Stomach (tissue), 9 donors: ENCODE data around the gene PRKCH. TPM values are rescaled to one million over a fixed set of nuclear protein-coding genes. Genes with fewer than 3 reads are reported as not detected.

ENCODE experiments used
- DNase-seq, 2 donors: peaks; one replicate each; pipeline versions ENCODE4 v3.0.0 to v3.0.0-alpha.2; 2013 to 2019
- H3K27ac ChIP-seq, 5 donors: fragments of 200-600 bp in 4 of 5; sonication (generic) in 4 of 5; one replicate each; pipeline ENCODE4 v1.5.1; 2013 to 2019; ENCODE audit warnings: mild to moderate bottlenecking in 1 of 5, moderate library complexity in 1 of 5
- H3K27me3 ChIP-seq, 3 donors: fragments of 200-600 bp; sonication (generic); one replicate each; pipeline ENCODE4 v1.5.1; 2017 to 2019; ENCODE audit warnings: mixed run types in 1 of 3
- H3K36me3 ChIP-seq, 4 donors: fragments of 200-600 bp; sonication (generic); 1 replicate in 3 of 4; 2 replicates in 1 of 4; pipeline ENCODE4 v1.5.1; 2016 to 2019
- H3K4me1 ChIP-seq, 4 donors: fragments of 200-600 bp; sonication (generic); one replicate each; pipeline ENCODE4 v1.5.1; 2016 to 2019
- H3K4me3 ChIP-seq, 4 donors: fragments of 200-600 bp; sonication (generic) in 3 of 4; one replicate each; pipeline ENCODE4 v1.5.1; 2016 to 2019; ENCODE audit warnings: mild to moderate bottlenecking in 1 of 4
- H3K9me3 ChIP-seq, 4 donors: fragments of 200-600 bp; sonication (generic); one replicate each; pipeline ENCODE4 v1.5.1; 2016 to 2019
- CTCF ChIP-seq, 7 experiments: fragments of 450-650 bp in 4 of 7; fragments of 200-600 bp in 3 of 7; sonication (generic) in 3 of 7; IDR thresholded peaks; one replicate each; pipeline ENCODE4 v1.5.1; 2016 to 2019; ENCODE audit warnings: antibody characterized with exemption in 7 of 7, control low read depth in 2 of 7, mild to moderate bottlenecking in 1 of 7
- EP300 ChIP-seq: sonication (generic); formaldehyde crosslinking; IDR thresholded peaks from one replicate; pipeline ENCODE4 v1.6.1; 2017; ENCODE audit warnings: antibody characterized with exemption
- POLR2A ChIP-seq, 4 donors: fragments of 450-650 bp; IDR thresholded peaks; one replicate each; pipeline ENCODE4 v1.6.1; 2016; ENCODE audit warnings: antibody characterized with exemption in 4 of 4, control low read depth in 2 of 4, mild to moderate bottlenecking in 1 of 4, moderate library complexity in 1 of 4
- POLR2AphosphoS5 ChIP-seq, 3 donors: sonication (generic); formaldehyde crosslinking; IDR thresholded peaks; one replicate each; pipeline ENCODE4 v1.6.1; 2016; ENCODE audit warnings: antibody characterized with exemption in 3 of 3
- WGBS, 5 donors: extraction: QIAGEN DNeasy Blood & Tissue Kit in 3 of 5; methylation state at CpG; one replicate each; pipeline versions ENCODE4 v1.1.5 to v1.1.7; 2013 to 2018; 5-methylcytosine and 5-hydroxymethylcytosine counted together
- intact Hi-C: fragments of 100-400 bp; cut with DNase I; formaldehyde crosslinking; loops from one replicate; pipeline ENCODE4 v1.15.1; 2023; ENCODE audit warnings: low total_unique reads
- polyA plus RNA-seq, 3 donors: library from polyadenylated mRNA; stranded (reverse); fragments of 200-250 nt; gene quantifications; one replicate each; pipeline ENCODE4 v1.2.3, GENCODE V29; 2013
- total RNA-seq, 5 donors: library from RNA; depleted of rRNA; stranded (reverse); fragments of >200 nt; gene quantifications; one replicate each; pipeline versions ENCODE4 v1.1.0 to v1.2.3, GENCODE V29; 2014 to 2016
- donor health status: healthy with polysubstance abuse.
- donor health status: Bipolar disorder and iron deficiency.
- donor health status: healthy.

Gene PRKCH
- total and polyA plus RNA-seq, 8 donors: 5.5 to 84.0 (median 14.7) TPM

- Histone ChIP-seq H3K27ac (peak overlapping the region in 4 of 5 donors; percentile 32 to 61 (median 40)), H3K4me1 (peaks cover 19 to 59% (median 25%) of the 10 kb centered on the region in 4 donors), H3K27me3 (no peaks in the 10 kb centered on the region), H3K9me3 (no peaks in the 10 kb centered on the region), H3K4me3 (no peak overlapping the region), H3K36me3 (no peaks in the 10 kb centered on the region)
- WGBS, 5 donors: 59 to 77% (median 73%) methylated on average over 2 of the region's 2 CpGs
- intact Hi-C loops: no loop called here
- TF ChIP-seq CTCF (IDR thresholded peaks at IDR 0.05): no peak
- TF ChIP-seq POLR2A (IDR thresholded peaks at IDR 0.05): no peak
- no peak for TF ChIP-seq EP300
- no peak for TF ChIP-seq POLR2AphosphoS5 (IDR thresholded peaks at IDR 0.05)
- DNase-seq: no peak
These were observed 190.9 kb downstream of the PRKCH start for GRCh38 chr14:61512026-61512834.

- H3K27ac ChIP-seq: peak overlapping the region in 3 of 5 donors; percentile 6 to 60 (median 58)
- peaks cover 30 to 79% (median 38%) of the 10 kb centered on the region in 4 donors for H3K4me1 ChIP-seq
- DNase-seq: no peak
- no peaks in the 10 kb centered on the region for H3K9me3 ChIP-seq
- intact Hi-C loops: no loop called here
- 36 to 49% (median 46%) methylated on average over 10 of the region's 10 CpGs for WGBS, 5 donors
- H3K4me3 ChIP-seq: no peak overlapping the region
- no peaks in the 10 kb centered on the region for H3K27me3 ChIP-seq
- H3K36me3 ChIP-seq: no peaks in the 10 kb centered on the region
- TF ChIP-seq POLR2AphosphoS5 (IDR thresholded peaks at IDR 0.05) (no peak), EP300 (no peak), CTCF (IDR thresholded peaks at IDR 0.05) (no peak), POLR2A (IDR thresholded peaks at IDR 0.05) (no peak)
These were observed 192.8 kb downstream of the PRKCH start for GRCh38 chr14:61513986-61514830.

GRCh38 chr14:61514927-61515326 lies 193.5 kb downstream of the PRKCH start:
- peak overlapping the region in 1 of 5 donors; percentile 60 for H3K27ac ChIP-seq
- 73 to 92% (median 79%) methylated on average over 1 of the region's 1 CpG for WGBS, 5 donors
- H3K27me3 ChIP-seq: no peaks in the 10 kb centered on the region
- no peak overlapping the region for H3K4me3 ChIP-seq
- intact Hi-C loops: no loop called here
- TF ChIP-seq CTCF (IDR thresholded peaks at IDR 0.05) (no peak), EP300 (no peak), POLR2A (IDR thresholded peaks at IDR 0.05) (no peak)
- DNase-seq: no peak
- no peaks in the 10 kb centered on the region for H3K36me3 ChIP-seq
- no peaks in the 10 kb centered on the region for H3K9me3 ChIP-seq
- H3K4me1 ChIP-seq: peaks cover 30 to 79% (median 38%) of the 10 kb centered on the region in 4 donors

- TF ChIP-seq POLR2AphosphoS5 (IDR thresholded peaks at IDR 0.05): no peak
- TF ChIP-seq POLR2A (IDR thresholded peaks at IDR 0.05): no peak
- TF ChIP-seq CTCF (IDR thresholded peaks at IDR 0.05): no peak
- TF ChIP-seq EP300: no peak
- Histone ChIP-seq H3K36me3 (no peaks in the 10 kb centered on the region), H3K27ac (no peak overlapping the region), H3K4me3 (no peak overlapping the region), H3K27me3 (no peaks in the 10 kb centered on the region), H3K4me1 (peaks cover 30 to 79% (median 38%) of the 10 kb centered on the region in 4 donors), H3K9me3 (no peaks in the 10 kb centered on the region)
- intact Hi-C loops: no loop called here
- WGBS, 5 donors: 84 to 89% (median 86%) methylated on average over 8 of the region's 8 CpGs
- DNase-seq: no peak
These were observed 194.2 kb downstream of the PRKCH start for GRCh38 chr14:61515436-61516117.
